SU-DHL-6 (cell line): ENCODE data around the gene AP5S1.

ENCODE experiments used
- H2AFZ ChIP-seq: fragments of 200-600 bp; sonication (generic); 2 replicates; pipeline ENCODE4 v1.6.1; 2014; ENCODE audit warnings: low read depth, mild to moderate bottlenecking, moderate library complexity, mixed read lengths, antibody characterized with exemption, low read length; ENCODE audit not compliant: severe bottlenecking
- H3F3A ChIP-seq: fragments of 200-600 bp; shearing (Covaris generic); 2 replicates; pipeline ENCODE4 v1.6.0; 2016; ENCODE audit warnings: antibody characterized with exemption, mild to moderate bottlenecking; ENCODE audit not compliant: insufficient read depth
- H3K27ac ChIP-seq: fragments of 200-600 bp; sonication (generic); 2 replicates; pipeline ENCODE4 v1.5.1; 2016; ENCODE audit warnings: low read depth, mild to moderate bottlenecking, low read length, moderate library complexity, mixed read lengths
- H3K27me3 ChIP-seq: fragments of 200-600 bp; sonication (generic), shearing (Covaris generic); 2 replicates; pipeline ENCODE4 v1.6.0; 2014; ENCODE audit warnings: mild to moderate bottlenecking, low read length
- H3K36me3 ChIP-seq: fragments of 200-600 bp; sonication (generic); 2 replicates; pipeline ENCODE4 v1.6.1; 2014; ENCODE audit warnings: mild to moderate bottlenecking, low read length, mixed read lengths
- H3K4me2 ChIP-seq: fragments of 300-600, 200-600 bp; shearing (Covaris generic), sonication (generic); 2 replicates; pipeline ENCODE4 v1.6.0; 2014; ENCODE audit warnings: low read length, low read depth, mild to moderate bottlenecking; ENCODE audit not compliant: poor library complexity, severe bottlenecking
- H3K4me3 ChIP-seq: fragments of 200-600 bp; sonication (generic); 2 replicates; pipeline ENCODE4 v1.5.1; 2014; ENCODE audit warnings: antibody characterized with exemption, low read length, mild to moderate bottlenecking, mixed read lengths; ENCODE audit not compliant: insufficient read depth, poor library complexity, severe bottlenecking
- H3K79me2 ChIP-seq: fragments of 200-600 bp; sonication (generic); 2 replicates; pipeline ENCODE4 v1.6.1; 2014; ENCODE audit warnings: mild to moderate bottlenecking, low read length, moderate library complexity; ENCODE audit not compliant: insufficient read depth
- H3K9ac ChIP-seq: fragments of 200-600 bp; sonication (generic); 2 replicates; pipeline ENCODE4 v1.7.0; 2014; ENCODE audit warnings: mild to moderate bottlenecking, low read length
- H3K9me2 ChIP-seq: fragments of 200-600 bp; sonication (generic); replicated peaks from 2 replicates; pipeline ENCODE4 v1.6.1; 2014; ENCODE audit warnings: low read length; ENCODE audit not compliant: insufficient read depth
- H3K9me3 ChIP-seq: fragments of 200-600 bp; sonication (generic); 2 replicates; pipeline ENCODE4 v1.6.1; 2014; ENCODE audit warnings: low read length, mixed read lengths; ENCODE audit not compliant: insufficient read depth
- H4K20me1 ChIP-seq: fragments of 200-600 bp; sonication (generic); 2 replicates; pipeline ENCODE4 v1.6.1; 2014; ENCODE audit warnings: low read depth, mild to moderate bottlenecking, antibody characterized with exemption, low read length, moderate library complexity, mixed read lengths
- EZH2phosphoT487 ChIP-seq: fragments of 200-600 bp; sonication (generic), shearing (Covaris generic); conservative IDR thresholded peaks from 2 replicates; pipeline ENCODE4 v1.6.1; 2018; ENCODE audit warnings: mild to moderate bottlenecking, antibody characterized with exemption, low read length, moderate library complexity, mixed read lengths
- TF ChIP-seq, protein P1 (sequence below): fragments of 200-600 bp; sonication (generic); IDR thresholded peaks from one replicate; pipeline ENCODE4 v1.5.1; 2017; ENCODE audit warnings: antibody characterized with exemption, mild to moderate bottlenecking, low read length, moderate library complexity; ENCODE audit not compliant: insufficient read depth, poor library complexity, severe bottlenecking

The AP5S1 gene

DNA sequence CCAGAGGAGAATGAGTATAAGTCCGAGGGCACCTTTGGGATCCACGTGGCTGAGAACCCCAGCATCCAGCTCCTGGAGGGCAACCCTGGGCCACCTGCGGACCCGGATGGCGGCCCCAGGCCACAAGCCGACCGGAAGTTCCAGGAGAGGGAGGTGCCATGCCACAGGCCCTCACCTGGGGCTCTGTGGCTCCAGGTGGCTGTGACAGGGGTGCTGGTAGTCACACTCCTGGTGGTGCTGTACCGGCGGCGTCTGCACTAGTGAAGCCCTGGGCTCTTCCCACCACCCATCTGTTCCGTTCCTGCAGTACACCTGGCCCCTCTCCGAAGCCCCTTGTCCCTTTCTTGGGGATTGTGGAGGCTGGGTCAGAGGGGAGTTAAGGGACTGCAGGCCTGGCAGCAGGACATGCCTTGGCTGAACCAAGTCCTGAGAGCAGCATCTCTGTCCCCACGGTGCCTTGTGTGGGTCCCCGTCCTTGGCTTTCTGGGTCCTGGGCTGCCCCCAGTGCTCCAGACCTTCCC lies 45.6 kb downstream of the AP5S1 start:
- Histone ChIP-seq H3K9me3 (no peaks in the 10 kb centered on the region), H3K79me2 (no peaks in the 10 kb centered on the region), H3K36me3 (peaks cover 8% of the 10 kb centered on the region), H2AFZ (no peak overlapping the region), H3K4me2 (no peak overlapping the region), H3K9ac (no peak overlapping the region), H4K20me1 (no peaks in the 10 kb centered on the region), H3K27me3 (no peaks in the 10 kb centered on the region), H3K4me3 (no peak overlapping the region), H3K27ac (no peak overlapping the region), H3K9me2 (no peaks in the 10 kb centered on the region), H3F3A (no peaks in the 10 kb centered on the region)
- TF ChIP-seq, protein P1, sequence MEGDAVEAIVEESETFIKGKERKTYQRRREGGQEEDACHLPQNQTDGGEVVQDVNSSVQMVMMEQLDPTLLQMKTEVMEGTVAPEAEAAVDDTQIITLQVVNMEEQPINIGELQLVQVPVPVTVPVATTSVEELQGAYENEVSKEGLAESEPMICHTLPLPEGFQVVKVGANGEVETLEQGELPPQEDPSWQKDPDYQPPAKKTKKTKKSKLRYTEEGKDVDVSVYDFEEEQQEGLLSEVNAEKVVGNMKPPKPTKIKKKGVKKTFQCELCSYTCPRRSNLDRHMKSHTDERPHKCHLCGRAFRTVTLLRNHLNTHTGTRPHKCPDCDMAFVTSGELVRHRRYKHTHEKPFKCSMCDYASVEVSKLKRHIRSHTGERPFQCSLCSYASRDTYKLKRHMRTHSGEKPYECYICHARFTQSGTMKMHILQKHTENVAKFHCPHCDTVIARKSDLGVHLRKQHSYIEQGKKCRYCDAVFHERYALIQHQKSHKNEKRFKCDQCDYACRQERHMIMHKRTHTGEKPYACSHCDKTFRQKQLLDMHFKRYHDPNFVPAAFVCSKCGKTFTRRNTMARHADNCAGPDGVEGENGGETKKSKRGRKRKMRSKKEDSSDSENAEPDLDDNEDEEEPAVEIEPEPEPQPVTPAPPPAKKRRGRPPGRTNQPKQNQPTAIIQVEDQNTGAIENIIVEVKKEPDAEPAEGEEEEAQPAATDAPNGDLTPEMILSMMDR: no peak
- TF ChIP-seq EZH2phosphoT487: no peak

DNA sequence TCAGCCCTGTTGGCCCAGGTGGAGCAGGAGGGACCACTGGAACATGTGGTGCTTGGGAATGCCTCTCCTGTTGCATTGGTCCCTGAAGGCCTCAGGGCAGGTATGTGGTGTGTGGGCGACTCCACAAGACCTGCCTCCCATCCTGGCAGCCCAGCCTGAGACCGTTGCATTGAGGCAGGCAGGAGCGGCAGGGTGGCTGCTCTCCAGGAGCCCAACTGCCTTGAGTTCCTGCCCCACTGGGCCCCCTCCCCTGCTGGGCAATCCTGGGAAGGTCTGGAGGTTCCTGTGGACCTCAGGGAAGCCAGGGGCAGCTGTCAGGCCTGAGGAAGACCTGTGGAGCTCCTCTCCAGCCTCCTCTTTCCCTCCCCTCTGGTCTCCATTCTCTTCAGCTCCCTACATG lies 46.1 kb downstream of the AP5S1 start:
- Histone ChIP-seq H3K4me3 (no peak overlapping the region), H3K27me3 (no peaks in the 10 kb centered on the region), H3K27ac (no peak overlapping the region), H3K9me3 (no peaks in the 10 kb centered on the region), H3F3A (no peaks in the 10 kb centered on the region), H2AFZ (no peak overlapping the region), H3K4me2 (no peak overlapping the region), H3K9me2 (no peaks in the 10 kb centered on the region), H4K20me1 (no peaks in the 10 kb centered on the region), H3K36me3 (peaks cover 8% of the 10 kb centered on the region), H3K9ac (no peak overlapping the region), H3K79me2 (0 out of 2 replicates have a peak, but pooled peaks cover under 1% of the 10 kb centered on the region)
- TF ChIP-seq, protein P1: no peak
- no peak for TF ChIP-seq EZH2phosphoT487

DNA sequence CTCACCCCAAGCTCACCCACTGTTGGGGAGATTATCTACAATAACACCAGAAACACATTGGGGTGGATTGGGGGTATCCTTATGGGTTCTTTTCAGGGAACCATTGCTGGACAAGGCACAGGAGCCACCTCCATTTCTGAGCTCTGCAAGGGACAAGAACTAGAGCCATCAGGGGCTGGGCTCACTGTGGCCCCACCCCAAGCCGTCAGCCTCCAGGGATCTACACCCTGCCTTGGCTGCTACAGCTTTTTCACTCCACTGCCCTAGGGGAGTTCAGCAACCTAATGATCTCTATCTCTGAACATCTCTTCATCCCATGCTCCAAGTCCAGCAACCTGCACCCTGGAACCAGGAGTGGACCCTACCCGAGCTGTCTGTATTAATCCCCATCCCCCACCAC lies 47.5 kb downstream of the AP5S1 start:
- Histone ChIP-seq H2AFZ (no peak overlapping the region), H3K4me3 (no peak overlapping the region), H3K9me3 (no peaks in the 10 kb centered on the region), H3K4me2 (no peak overlapping the region), H3K79me2 (0 out of 2 replicates have a peak, but pooled peaks cover 4% of the 10 kb centered on the region), H3K27ac (no peak overlapping the region), H3K9ac (no peak overlapping the region), H4K20me1 (no peaks in the 10 kb centered on the region), H3K27me3 (no peaks in the 10 kb centered on the region), H3F3A (no peaks in the 10 kb centered on the region), H3K9me2 (no peaks in the 10 kb centered on the region), H3K36me3 (no peaks in the 10 kb centered on the region)
- TF ChIP-seq, protein P1: no peak
- TF ChIP-seq EZH2phosphoT487: no peak
